Measurements from ENCODE around the gene CACNB2. TPM values are rescaled to one million over a fixed set of nuclear protein-coding genes. Genes with fewer than 3 reads are reported as not detected.
A peak's percentile ranks its signal among the peaks of the same experiment; 100 is the strongest.

Gene CACNB2
- polyA plus RNA-seq, 1 of the 3 experiments (the other 2 are of a cell fraction): 0.74 TPM

DNA sequence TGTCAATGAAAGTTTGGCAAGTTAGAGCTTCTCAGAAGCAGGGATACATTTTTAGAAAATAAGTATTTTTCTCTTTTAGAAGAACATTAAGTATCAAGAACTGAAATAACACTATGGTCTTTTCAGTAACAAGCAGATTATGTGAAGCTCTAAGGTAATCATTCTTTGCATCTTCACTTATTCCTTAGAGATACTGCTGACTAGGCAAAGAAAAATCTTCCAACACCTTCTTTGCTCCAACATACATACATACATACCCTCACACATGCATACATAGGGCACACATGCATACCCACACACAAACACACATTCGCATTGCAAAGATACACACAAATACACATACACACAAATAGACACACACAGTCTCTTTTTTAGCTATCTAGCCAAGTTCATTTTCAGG is 37.8 kb upstream of the CACNB2 start:
- no peak overlapping the region for H3K4me3 ChIP-seq (ENCODE audit: low read depth in 2 of 2, low read length in 1 of 2)
- CTCF ChIA-PET: interaction anchor here (0.9 to 1.4 kb wide), 2 partner anchors 11 to 114 kb away, joined by 3 to 4 read pairs; no protein-coding TSS in a partner anchor
- DNase-seq: no peak
- WGBS (ENCODE audit: low lambda C conversion rate): 70% methylated on average over 1 of the region's 1 CpG
- H3K4me2 ChIP-seq: no peak overlapping the region
- no peaks in the 10 kb centered on the region for H3F3A ChIP-seq (replicated peaks; ENCODE audit: insufficient read depth)
- H3K9ac ChIP-seq: no peak overlapping the region
- H4K20me1 ChIP-seq (ENCODE audit: insufficient read depth): no peaks in the 10 kb centered on the region
- no peaks in the 10 kb centered on the region for H3K27me3 ChIP-seq (ENCODE audit: insufficient read depth)
- TF ChIP-seq SMC3 (IDR thresholded peaks at IDR 0.05; ENCODE audit: low read depth, low read length) (no peak), MAX (IDR thresholded peaks at IDR 0.05; ENCODE audit: low read depth) (no peak), USF2 (IDR thresholded peaks at IDR 0.05; ENCODE audit: borderline replicate concordance, low read depth, low read length) (no peak), FOSL2 (IDR thresholded peaks at IDR 0.05; ENCODE audit: borderline replicate concordance, low read depth) (no peak), NRF1 (IDR thresholded peaks at IDR 0.05; ENCODE audit: low read depth, low read length) (no peak)
- H3K36me3 ChIP-seq (replicated peaks in 1 of 2; ENCODE audit: control insufficient read depth in 1 of 2, insufficient read depth in 2 of 2, low read length in 1 of 2): no peaks in the 10 kb centered on the region
- H3K9me2 ChIP-seq: no peaks in the 10 kb centered on the region
- H2AFZ ChIP-seq (ENCODE audit: low read depth): no peak overlapping the region
- POLR2A ChIA-PET: no interaction called here
- H3K4me1 ChIP-seq (ENCODE audit: control insufficient read depth in 1 of 2, insufficient read depth in 2 of 2, low read depth in 1 of 2, low read length in 1 of 2): no peaks in the 10 kb centered on the region
- no peak overlapping the region for H3K27ac ChIP-seq (ENCODE audit: low read depth in 2 of 2, low read length in 1 of 2)
- no peaks in the 10 kb centered on the region for H3K9me3 ChIP-seq
- no peaks in the 10 kb centered on the region for H3K79me2 ChIP-seq (ENCODE audit: insufficient read depth)

- Histone ChIP-seq H3K4me1 (ENCODE audit: control insufficient read depth in 1 of 2, insufficient read depth in 2 of 2, low read depth in 1 of 2, low read length in 1 of 2) (no peaks in the 10 kb centered on the region), H3K4me3 (ENCODE audit: low read depth in 2 of 2, low read length in 1 of 2) (no peak overlapping the region; a peak in 1 of 4 replicates), H4K20me1 (ENCODE audit: insufficient read depth) (no peaks in the 10 kb centered on the region), H3F3A (replicated peaks; ENCODE audit: insufficient read depth) (no peaks in the 10 kb centered on the region), H3K9me2 (no peaks in the 10 kb centered on the region), H3K9ac (no peak overlapping the region), H3K36me3 (replicated peaks in 1 of 2; ENCODE audit: control insufficient read depth in 1 of 2, insufficient read depth in 2 of 2, low read length in 1 of 2) (no peaks in the 10 kb centered on the region), H3K79me2 (ENCODE audit: insufficient read depth) (no peaks in the 10 kb centered on the region), H3K27me3 (ENCODE audit: insufficient read depth) (no peaks in the 10 kb centered on the region; the same call in 1 of the 2 replicates), H3K27ac (ENCODE audit: low read depth in 2 of 2, low read length in 1 of 2) (no peak overlapping the region), H2AFZ (ENCODE audit: low read depth) (no peak overlapping the region), H3K4me2 (no peak overlapping the region), H3K9me3 (no peaks in the 10 kb centered on the region)
- DNase-seq: peak; percentile 34
- WGBS (ENCODE audit: low lambda C conversion rate): 60% methylated on average over 10 of the region's 10 CpGs
- ChIA-PET POLR2A (no interaction called here), CTCF (interaction anchor here (0.6 to 2.3 kb wide), 12 partner anchors 12 to 361 kb away, joined by 3 to 6 read pairs (median 4); no protein-coding TSS in a partner anchor)
- TF ChIP-seq MEF2A (IDR thresholded peaks at IDR 0.05; ENCODE audit: borderline replicate concordance, low read depth): no peak
- TF ChIP-seq USF2 (IDR thresholded peaks at IDR 0.05; ENCODE audit: borderline replicate concordance, low read depth, low read length): no peak
- TF ChIP-seq GATA2 (CRISPR knock-in tag; IDR thresholded peaks at IDR 0.05): no peak
- TF ChIP-seq RXRA (IDR thresholded peaks at IDR 0.05; ENCODE audit: borderline replicate concordance, low read depth): no peak
- TF ChIP-seq MXI1 (IDR thresholded peaks at IDR 0.05; ENCODE audit: low read depth, low read length): no peak
- TF ChIP-seq SMC3 (IDR thresholded peaks at IDR 0.05; ENCODE audit: low read depth, low read length): peak; percentile 66
- no peak for TF ChIP-seq RCOR1 (IDR thresholded peaks at IDR 0.05; ENCODE audit: low read length)
- no peak for TF ChIP-seq YY1 (IDR thresholded peaks at IDR 0.05; ENCODE audit: low read depth)
- peak; percentile 85 for TF ChIP-seq CTCF (IDR thresholded peaks at IDR 0.05)
- no peak for TF ChIP-seq FOSL2 (IDR thresholded peaks at IDR 0.05; ENCODE audit: borderline replicate concordance, low read depth)
- no peak for TF ChIP-seq REST (IDR thresholded peaks at IDR 0.05; ENCODE audit: low read depth, low read length)
- no peak for TF ChIP-seq TCF12 (IDR thresholded peaks at IDR 0.05)
- no peak for TF ChIP-seq IRF3 (IDR thresholded peaks at IDR 0.05; ENCODE audit: low read depth, low read length)
- no peak for TF ChIP-seq CHD2 (IDR thresholded peaks at IDR 0.05; ENCODE audit: low read length, partially characterized antibody)
- no peak for TF ChIP-seq FOXM1 (IDR thresholded peaks at IDR 0.05; ENCODE audit: low read depth)
Measured at GRCh38 chr10:18104223-18104872, 35.9 kb upstream of the CACNB2 start.
